HCEC 1CT (cell line): ENCODE results near the gene RTF1.

Experiments used
- DNase-seq: peaks from one replicate; pipeline ENCODE4 v3.0.0-alpha.2; 2017

Gene RTF1

GRCh38 chr15:41490355-41490754 lies 73.5 kb downstream of the RTF1 start:
- DNase-seq, result peak; percentile 99

DNA sequence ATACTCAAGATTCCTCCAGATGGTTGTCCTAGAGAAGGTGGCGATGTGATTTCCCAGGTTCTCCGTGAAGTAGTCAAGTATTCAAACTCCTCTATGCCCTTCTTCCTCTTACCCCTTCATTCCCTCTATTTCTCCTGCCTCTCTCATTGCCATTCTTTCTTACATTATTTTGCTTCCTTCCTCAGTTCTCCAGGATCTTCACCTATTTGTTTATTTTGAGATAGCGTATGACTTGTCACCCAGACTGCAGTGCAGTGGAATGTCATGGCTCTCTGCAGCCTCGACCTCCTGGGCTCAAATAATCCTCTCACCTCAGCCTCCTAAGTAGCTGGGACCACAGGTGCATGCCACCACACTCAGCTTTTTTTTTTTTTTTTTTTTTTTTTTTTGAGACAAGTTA lies 75.0 kb downstream of the RTF1 start:
- no peak for DNase-seq

DNA sequence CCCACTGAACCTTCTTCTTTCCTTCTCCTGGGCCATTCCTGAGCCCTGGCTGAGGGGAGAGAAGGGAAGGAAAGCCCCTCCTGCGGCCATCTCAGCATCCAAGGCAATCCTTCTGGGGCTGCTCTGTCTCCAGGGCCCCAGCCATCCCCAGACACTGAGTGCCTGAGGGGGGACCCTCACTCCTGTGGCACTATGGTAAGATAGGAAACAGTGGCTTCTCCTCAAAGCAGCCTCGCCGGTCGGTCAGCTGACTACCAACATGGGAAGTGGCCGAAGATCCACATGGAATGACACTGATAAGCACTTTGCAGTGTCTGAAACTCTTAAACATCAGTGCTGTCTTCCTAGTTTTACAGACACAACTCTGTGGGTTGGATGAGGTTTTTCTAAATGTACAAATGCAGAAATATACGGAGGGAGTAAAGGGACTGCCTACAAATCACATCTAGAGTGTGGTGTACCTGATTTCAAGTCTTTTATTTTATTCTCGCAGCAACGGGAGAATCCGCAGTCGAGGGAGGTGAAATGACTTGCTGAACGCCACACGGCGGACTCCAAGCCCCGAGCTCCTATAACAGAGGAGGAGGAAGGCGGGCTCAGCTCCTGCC lies 75.8 kb downstream of the RTF1 start:
- DNase-seq, result peak; percentile 1

DNA sequence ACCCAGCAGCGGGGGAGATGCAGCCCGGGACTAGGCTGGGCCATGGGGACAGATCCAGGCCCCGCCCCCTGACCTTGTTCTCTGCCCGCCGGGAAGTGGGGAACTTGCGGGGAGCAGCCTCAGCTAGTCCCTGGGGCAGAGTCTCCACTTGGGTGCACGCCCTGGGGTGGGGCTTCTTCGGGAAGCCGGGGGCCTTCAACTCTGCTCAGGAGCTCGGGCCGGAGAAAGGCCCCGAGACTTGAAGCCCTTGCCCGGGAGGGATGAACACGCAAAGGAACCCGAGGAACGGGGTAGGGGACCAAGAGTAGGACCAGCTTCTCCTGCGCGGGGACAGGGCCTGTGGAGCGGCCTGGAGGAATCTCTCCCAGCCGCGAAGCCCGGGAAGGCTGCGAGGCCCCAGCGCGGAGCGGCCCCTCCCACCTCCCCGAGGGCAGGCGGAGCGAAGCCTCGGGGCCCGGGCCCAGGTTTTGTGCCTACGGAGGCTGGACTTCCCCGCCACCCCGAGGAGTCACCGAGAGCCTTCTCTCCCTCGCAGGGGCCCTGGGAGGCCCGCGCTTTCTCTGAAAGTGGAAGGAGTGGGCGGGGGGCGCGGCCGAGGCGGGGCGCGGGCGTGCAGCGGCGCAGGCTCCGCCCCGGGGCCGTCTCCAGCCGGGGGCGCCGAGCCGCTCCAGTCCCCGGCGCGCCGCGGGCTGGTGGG lies 76.5 kb downstream of the RTF1 start, which contains the start of gene ITPKA:
ITPKA (plus strand) TSS at position 670 of the 697 bp plus-strand sequence. CDS start 54 bp downstream, outside the sequence.
- DNase-seq, result peak; percentile 74

DNA sequence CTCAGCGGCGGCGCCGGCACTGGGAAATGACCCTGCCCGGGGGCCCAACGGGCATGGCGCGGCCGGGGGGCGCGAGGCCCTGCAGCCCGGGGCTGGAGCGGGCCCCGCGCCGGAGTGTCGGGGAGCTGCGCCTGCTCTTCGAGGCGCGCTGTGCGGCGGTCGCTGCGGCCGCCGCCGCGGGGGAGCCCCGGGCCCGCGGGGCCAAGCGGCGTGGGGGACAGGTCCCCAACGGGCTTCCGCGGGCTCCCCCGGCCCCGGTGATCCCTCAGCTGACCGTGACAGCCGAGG lies 77.0 kb downstream of the RTF1 start:
- DNase-seq, result no peak

DNA sequence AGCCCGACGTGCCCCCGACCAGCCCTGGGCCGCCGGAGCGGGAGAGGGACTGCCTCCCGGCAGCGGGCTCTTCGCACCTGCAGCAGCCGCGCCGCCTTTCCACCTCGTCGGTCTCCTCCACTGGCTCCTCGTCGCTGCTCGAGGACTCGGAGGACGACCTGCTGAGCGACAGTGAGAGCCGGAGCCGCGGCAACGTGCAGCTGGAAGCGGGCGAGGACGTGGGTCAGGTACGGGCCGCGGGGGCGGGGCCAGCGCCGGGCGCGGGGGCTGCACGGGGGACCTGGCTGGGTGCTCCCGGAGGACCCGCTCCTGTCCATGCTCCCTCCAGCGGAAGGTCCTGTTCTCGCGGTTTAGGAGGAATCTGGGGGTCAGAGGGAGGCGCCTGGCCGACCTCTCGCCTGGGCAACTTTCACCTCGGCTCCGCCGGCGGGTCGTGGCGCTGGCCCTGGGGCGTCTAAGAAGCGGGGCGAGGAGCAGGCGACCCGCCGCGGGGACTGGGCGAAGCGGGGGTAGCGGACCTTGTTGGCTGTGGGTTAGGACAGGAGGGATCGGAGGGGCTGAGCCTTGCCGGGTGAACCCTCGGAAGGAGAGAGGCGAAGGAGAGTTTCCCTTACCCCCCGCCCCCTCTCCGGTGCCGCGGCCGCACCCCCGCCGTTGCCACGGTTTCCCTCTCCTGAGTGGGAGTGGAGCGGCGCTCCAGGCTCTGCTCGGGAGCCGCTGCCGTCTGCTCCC lies 77.5 kb downstream of the RTF1 start:
- DNase-seq, result no peak

DNA sequence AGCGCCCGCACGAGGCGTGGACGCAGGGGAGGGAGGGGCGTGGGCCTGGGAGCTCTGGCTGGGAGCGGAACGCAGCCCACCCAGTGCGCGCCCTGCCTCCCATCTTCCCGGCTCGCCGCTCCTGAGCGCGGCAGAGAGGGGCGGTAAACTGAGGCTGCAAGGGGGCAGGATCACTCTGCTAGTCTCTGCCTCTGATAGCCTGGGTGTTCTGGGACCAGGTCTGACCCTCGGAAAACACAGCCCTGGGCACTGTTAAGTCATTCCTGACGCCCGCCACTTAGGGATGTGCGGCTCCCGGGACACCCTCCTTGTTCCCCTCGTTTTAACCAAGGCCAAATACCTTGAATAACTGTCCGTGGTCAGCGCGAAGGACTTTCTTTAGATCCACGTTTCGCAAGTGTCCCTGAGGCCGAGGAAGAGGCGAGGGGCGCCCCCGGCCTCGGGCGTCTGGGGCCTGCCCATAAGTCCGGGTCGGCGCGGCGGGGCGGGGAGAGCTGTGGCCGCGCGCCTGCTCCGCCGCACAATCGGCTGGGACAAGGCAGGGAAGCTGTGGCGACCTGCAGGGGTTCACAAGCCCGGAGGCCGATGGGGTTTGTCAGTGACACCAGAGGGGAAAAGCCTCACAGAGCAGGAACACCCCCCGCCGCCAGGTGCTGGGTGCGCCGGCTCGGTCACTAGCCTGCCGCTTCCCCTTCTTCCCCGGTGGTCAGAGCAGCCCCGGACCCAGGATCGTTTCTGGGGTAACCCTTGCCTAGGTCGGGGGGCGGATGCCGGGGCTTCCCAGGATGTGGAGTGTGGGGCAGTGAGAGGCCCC lies 78.2 kb downstream of the RTF1 start:
- DNase-seq, result no peak

- no peak for DNase-seq
These were observed 79.1 kb downstream of the RTF1 start for GRCh38 chr15:41495736-41496599.

DNA sequence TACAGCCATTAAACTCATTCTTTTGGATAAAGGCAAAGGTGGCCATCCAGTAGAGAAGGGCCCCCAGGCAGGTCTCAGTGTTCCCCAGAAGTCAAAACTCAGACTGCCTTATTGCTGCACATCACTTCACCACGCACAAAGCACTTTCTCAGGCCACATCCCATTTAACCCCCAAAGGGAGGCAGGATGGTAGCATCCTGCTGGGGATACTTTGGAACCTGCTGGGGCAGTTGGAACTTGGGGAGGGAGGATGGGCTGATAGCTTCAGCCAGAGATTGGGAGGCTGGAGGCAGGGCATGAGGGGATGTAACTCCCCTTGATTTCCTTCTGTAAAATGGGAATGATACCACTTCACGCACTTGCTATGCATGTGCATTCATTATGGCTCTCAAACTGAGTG lies 81.8 kb downstream of the RTF1 start:
- no peak for DNase-seq

GRCh38 chr15:41499109-41499851 lies 82.4 kb downstream of the RTF1 start:
- DNase-seq, result no peak

DNA sequence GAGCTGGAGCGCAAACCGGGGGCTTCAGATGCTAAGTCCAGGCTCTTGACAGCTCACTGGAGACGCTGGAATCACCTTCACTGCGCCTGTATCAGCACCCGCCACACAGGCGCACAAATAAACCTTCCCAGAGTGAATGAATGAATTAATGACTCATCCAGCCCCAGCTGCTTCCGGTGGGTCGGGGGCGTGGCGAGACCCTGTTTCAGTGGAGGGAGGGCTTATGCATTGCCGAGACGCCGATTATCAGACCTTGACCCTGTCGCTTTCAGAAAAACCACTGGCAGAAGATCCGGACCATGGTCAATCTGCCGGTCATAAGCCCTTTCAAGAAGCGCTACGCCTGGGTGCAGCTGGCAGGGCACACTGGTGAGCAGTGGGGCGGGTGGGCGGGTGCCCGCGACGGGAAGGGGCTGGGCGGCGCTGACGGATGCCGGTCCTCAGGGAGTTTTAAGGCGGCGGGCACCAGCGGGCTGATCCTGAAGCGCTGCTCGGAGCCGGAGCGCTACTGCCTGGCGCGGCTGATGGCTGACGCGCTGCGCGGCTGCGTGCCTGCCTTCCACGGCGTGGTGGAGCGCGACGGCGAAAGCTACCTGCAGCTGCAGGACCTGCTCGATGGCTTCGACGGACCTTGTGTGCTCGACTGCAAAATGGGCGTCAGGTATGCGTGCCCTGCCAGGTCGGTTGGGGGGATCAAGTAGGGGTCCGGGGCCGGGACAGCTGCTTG lies 84.5 kb downstream of the RTF1 start:
- DNase-seq, result no peak

DNA sequence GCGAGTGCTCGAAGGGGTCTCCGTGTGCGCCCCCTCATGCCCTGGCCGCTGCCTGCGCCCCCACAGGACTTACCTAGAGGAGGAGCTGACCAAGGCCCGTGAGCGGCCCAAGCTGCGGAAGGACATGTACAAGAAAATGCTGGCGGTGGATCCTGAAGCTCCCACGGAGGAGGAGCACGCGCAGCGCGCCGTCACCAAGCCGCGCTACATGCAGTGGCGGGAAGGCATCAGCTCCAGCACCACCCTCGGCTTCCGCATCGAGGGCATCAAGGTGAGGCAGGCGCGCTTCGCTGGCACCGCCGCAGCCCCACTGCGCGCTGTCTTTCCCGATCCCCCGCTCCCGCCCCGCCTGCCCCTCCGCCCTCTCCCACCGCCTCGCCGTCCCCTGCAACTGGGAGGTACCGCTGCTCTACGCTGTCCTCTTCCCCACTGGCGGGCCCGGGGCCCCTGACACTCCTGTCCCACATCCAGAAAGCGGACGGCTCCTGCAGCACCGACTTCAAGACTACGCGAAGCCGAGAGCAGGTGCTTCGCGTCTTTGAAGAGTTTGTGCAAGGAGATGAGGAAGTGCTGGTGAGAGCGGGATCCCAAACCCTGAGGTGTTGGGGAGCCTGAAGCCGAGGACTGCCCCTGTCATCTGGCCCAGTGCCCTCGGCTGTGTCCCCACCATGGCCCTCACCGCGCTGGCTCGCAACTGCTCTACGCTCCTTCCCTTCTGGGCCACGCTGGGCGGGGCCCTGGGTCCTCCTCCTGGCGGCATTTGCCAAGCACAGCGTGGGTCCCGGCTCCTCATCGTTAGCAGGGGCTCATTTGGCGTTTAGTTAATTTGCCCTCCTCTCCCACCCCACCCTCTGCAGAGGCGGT lies 85.3 kb downstream of the RTF1 start:
- DNase-seq, result no peak

DNA sequence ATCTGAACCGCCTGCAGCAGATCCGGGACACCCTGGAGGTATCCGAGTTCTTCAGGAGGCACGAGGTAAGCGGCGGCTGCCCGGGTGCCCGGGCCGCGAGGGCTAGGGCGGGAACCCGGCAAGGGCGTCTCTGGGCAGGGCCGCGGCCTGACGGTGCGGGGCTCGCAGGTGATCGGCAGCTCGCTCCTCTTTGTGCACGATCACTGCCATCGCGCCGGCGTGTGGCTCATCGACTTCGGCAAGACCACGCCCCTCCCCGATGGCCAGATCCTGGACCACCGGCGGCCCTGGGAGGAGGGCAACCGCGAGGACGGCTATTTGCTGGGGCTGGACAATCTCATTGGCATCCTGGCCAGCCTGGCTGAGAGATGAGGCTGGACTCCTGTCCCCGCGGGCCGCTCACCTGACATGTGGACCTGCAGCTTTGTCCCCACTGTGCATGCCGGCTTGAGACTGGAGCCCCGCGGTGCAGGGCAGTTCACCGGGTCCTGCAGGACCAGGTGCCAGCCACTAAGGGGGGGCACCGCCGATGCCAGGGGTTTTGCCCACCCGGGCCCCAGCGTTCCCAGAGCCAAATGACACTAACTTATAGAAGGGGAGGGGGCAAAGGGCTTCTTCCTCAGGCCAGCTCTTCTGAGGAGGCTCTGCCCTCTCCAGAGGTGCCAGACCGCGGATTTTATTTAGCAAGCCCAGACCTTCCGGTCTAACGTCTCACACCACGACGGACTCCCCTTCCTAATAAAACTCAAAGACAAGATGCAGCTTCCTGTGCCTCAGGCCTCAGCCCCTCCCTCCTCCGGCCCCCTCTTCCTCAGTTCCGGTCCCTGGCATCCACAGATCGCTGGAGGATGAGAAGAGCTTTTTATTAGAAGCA lies 86.1 kb downstream of the RTF1 start:
- no peak for DNase-seq

GRCh38 chr15:41503669-41504010 lies 86.7 kb downstream of the RTF1 start:
- no peak for DNase-seq

DNA sequence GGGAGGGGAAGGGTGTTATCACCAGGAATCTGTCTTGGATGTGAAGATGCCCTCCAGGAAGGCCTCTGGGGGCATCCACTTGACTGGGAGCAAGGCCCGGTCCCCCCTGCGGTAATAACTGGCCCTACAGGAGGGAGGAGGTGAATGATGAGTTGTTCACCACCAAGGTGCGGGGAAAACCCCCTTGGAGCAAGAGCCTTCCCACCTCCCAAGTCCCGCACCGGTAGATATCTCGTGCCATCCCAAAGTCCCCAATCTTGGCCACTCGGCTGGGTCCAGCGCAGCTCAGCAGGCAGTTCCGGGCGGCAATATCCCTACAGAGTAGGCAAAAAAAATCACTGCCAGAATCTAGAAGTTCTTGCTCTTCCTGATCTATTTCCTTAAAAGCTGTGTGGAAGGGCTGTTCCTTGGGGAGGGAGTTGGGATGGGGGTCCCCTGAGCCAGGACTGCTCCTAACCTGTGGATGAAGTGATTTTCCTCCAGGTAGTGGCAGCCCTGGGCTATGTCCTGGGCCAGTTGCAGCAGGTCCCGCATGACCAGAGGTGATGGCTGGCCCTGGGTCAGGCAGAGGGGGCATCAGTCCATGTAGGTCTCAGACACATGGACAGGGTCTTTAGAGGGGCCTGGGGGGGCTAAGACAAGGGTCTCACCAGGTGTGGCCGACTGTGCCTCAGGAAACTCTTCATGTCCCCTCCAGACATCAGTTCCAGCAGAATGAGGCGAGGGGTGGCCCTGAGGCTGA lies 88.0 kb downstream of the RTF1 start:
- no peak for DNase-seq

DNA sequence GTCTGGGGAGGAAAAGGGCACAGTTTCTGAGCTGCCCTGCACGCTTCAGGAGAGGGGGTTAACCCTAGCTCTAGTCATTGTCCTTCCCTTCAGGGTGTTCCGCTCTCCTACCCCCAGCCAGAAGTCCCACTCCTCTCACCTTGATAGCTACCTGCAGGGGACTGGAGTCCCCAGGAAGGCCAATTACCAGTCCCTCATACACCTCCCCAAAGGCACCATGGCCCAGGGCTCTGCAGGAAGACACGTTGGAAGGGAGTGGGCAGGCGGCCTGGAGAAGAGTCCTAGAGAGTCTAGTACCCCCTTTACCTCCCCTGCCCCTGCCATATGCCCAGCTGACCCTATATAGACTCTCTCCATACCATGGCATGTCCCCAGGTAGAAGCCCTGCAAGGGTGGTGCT lies 88.9 kb downstream of the RTF1 start:
- no peak for DNase-seq

DNA sequence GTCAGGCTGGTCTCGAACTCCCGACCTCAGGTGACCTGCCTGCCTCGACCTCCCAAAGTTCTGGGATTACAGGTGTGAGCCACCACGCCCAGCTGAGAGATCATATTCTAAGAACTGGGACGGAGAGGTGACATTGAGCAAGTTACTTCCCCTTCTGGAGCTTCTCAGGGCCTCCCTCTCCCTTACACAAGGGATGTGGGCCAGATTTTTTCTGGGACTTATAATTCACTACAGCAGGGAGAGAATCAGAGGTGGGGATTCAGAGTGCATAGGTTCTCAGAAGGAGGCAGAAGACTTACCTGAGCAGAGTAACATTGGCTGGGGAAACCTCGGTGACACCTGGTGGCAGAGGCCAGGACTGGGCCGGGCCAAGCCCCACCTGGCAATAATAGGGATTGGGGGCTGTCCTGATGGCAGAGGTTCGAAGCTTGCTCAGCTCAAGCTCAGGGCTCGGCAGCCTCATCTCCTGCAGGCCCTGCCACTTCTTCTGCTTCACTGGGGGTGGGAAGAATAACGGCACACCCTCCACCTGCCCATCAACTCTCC lies 90.0 kb downstream of the RTF1 start:
- DNase-seq, result no peak

- DNase-seq, result no peak
These were observed 91.0 kb downstream of the RTF1 start for GRCh38 chr15:41507820-41508290.
